ENCODE measurements around the gene IFT52. TPM values are rescaled to one million over a fixed set of nuclear protein-coding genes. Genes with fewer than 3 reads are reported as not detected.

The IFT52 gene
- total RNA-seq, 6 experiments from 2014 or later = 29.1 to 37.9 (median 35.2) TPM

DNA sequence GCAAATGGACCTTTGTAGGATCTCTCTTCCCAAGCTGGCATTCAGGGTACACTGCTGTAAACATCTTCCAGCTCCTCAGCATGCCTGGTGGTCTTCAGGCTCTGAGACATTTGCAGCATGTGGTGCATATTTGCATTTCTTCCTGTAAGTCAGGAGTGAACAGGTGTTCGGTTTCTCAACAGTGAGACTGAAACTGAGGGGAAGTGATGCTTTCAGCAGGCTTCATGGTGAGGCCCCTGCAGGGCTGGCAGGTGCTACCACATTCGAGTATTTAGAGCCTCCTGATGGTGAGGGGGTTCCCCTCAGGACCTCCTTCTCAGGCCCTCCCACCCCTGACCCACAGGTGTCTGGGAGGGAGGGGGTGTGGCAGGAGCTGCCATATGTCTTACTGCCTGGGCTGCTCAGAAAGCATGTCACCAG, 91.3 kb downstream of the IFT52 start:
- Mint-ChIP-seq H3K4me3 (no peak overlapping the region), H3K27me3 (ENCODE audit: insufficient read depth) (no peaks in the 10 kb centered on the region; the same call in 1 of the 2 replicates), H3K9me3 (no peaks in the 10 kb centered on the region), H3K27ac (no peak overlapping the region), H3K4me1 (ENCODE audit: low read depth) (peaks cover 9% of the 10 kb centered on the region), H3K36me3 (ENCODE audit: low read depth) (no peaks in the 10 kb centered on the region)
- TF ChIP-seq, protein P1, sequence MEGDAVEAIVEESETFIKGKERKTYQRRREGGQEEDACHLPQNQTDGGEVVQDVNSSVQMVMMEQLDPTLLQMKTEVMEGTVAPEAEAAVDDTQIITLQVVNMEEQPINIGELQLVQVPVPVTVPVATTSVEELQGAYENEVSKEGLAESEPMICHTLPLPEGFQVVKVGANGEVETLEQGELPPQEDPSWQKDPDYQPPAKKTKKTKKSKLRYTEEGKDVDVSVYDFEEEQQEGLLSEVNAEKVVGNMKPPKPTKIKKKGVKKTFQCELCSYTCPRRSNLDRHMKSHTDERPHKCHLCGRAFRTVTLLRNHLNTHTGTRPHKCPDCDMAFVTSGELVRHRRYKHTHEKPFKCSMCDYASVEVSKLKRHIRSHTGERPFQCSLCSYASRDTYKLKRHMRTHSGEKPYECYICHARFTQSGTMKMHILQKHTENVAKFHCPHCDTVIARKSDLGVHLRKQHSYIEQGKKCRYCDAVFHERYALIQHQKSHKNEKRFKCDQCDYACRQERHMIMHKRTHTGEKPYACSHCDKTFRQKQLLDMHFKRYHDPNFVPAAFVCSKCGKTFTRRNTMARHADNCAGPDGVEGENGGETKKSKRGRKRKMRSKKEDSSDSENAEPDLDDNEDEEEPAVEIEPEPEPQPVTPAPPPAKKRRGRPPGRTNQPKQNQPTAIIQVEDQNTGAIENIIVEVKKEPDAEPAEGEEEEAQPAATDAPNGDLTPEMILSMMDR (IDR thresholded peaks at IDR 0.05) = no peak
- DNase-seq = no peak

DNA sequence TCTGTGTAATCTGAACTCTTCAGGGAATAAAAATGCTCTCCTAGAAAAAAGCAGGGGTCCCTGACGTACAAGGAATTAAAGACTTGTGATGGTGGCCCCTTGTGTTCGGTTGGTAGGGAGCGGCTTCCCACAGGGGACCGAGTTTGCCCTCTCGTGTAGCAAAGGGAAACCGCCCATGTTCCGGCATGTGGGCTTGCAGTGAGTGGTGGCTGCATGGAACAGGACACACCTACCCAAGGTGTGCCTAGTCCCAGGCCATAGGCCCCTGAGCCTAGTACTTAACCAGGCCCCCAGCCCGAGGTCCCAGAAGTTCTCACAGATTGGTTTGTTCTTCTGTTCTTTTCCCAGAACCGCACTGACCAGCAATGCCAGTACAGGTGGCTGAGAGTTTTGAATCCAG, 91.7 kb downstream of the IFT52 start:
- Mint-ChIP-seq H3K27me3 (ENCODE audit: insufficient read depth) (no peaks in the 10 kb centered on the region; the same call in 1 of the 2 replicates), H3K27ac (no peak overlapping the region), H3K9me3 (no peaks in the 10 kb centered on the region)

DNA sequence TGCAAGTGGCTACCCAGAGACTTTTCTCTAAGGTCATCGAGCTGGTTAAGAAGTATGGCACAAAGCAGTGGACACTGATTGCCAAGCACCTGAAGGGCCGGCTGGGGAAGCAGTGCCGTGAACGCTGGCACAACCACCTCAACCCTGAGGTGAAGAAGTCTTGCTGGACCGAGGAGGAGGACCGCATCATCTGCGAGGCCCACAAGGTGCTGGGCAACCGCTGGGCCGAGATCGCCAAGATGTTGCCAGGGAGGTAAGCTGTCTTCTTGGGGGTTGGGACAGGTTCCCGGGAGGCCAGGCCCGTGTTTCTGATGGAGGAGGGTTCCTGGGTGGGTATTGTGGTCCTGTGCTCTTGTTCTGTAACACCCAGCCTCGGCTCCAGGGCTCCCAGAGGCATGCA, 96.1 kb downstream of the IFT52 start:
- no peaks in the 10 kb centered on the region for H3K4me1 Mint-ChIP-seq (ENCODE audit: low read depth)
- H3K36me3 Mint-ChIP-seq (ENCODE audit: low read depth) = no peaks in the 10 kb centered on the region
- DNase-seq = no peak
- TF ChIP-seq, protein P1 (IDR thresholded peaks at IDR 0.05) = no peak
- H3K9me3 Mint-ChIP-seq = no peaks in the 10 kb centered on the region
- H3K27me3 Mint-ChIP-seq (ENCODE audit: insufficient read depth) = no peaks in the 10 kb centered on the region; the same call in 1 of the 2 replicates
- no peak overlapping the region for H3K4me3 Mint-ChIP-seq
- no peak overlapping the region; the same call in 1 of the 2 replicates for H3K27ac Mint-ChIP-seq

More for the DNA sequence above, 91.7 kb downstream of the IFT52 start:
- no peaks in the 10 kb centered on the region for H3K36me3 Mint-ChIP-seq (ENCODE audit: low read depth)
- no peak for DNase-seq
- TF ChIP-seq, protein P1 (IDR thresholded peaks at IDR 0.05) = no peak
- H3K4me3 Mint-ChIP-seq = no peak overlapping the region
- peaks cover 6% of the 10 kb centered on the region; the same call in 1 of the 2 replicates for H3K4me1 Mint-ChIP-seq (ENCODE audit: low read depth)

DNA sequence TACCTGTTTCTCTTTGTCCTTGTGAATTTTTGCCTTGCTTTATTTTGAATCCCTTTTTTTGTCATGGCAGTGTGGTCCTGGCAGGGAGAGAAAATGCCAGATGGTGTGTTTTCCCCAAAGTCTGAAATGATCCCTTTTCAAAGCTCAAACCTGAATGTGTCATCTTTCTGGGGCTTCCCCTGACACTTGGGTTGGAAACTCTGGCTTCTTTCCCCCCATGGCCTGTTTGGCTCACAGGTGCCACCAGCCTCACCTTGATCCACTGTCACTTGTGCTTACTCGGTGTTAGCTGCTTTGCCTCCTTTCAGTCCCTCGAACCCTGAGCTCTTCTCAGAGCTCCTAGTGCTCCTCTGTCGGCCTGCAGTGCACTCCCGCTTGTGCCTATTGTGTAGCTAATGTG, 98.4 kb downstream of the IFT52 start:
- H3K27me3 Mint-ChIP-seq (ENCODE audit: insufficient read depth) = no peaks in the 10 kb centered on the region

DNA sequence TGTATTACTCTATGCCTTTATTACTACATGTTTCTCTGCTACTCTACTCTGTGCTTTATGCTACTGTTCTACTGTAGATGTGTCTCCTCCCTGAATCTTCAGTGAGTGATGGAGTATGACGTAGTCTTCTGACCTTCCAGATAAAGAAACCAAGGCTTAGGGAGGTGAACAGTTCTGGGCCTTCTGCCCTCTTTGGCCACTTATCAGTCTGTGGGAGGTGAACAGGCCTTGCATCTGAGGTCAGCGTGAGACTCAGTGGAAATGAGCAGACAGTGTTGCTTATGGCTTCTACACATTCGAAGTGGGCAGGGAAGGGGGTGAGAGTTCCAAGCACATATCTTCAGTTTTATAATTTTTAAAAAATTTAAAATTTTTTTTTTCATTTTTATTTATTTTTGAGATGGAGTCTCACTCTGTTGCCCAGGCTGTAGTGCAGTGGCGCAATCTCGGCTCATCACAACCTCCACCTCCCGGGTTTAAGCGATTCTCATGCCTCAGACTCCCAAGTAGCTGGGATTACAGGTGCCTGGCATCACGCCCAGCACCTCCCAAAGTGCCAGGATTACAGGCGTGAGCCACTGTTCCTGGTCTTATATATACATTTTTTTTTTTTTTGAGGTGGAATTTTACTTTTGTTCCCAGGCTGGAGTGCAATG, 100.3 kb downstream of the IFT52 start:
- no peaks in the 10 kb centered on the region for H3K9me3 Mint-ChIP-seq
- H3K27ac Mint-ChIP-seq = no peak overlapping the region
- no peak overlapping the region for H3K4me3 Mint-ChIP-seq
- TF ChIP-seq, protein P1 (IDR thresholded peaks at IDR 0.05) = no peak
- no peak for DNase-seq
- H3K27me3 Mint-ChIP-seq (ENCODE audit: insufficient read depth) = no peaks in the 10 kb centered on the region
- H3K36me3 Mint-ChIP-seq (ENCODE audit: low read depth) = no peaks in the 10 kb centered on the region
- no peaks in the 10 kb centered on the region for H3K4me1 Mint-ChIP-seq (ENCODE audit: low read depth)

More for the DNA sequence above, 98.4 kb downstream of the IFT52 start:
- H3K9me3 Mint-ChIP-seq = no peaks in the 10 kb centered on the region
- no peak overlapping the region for H3K4me3 Mint-ChIP-seq
- H3K4me1 Mint-ChIP-seq (ENCODE audit: low read depth) = no peaks in the 10 kb centered on the region
- no peak for DNase-seq
- H3K36me3 Mint-ChIP-seq (ENCODE audit: low read depth) = no peaks in the 10 kb centered on the region
- TF ChIP-seq, protein P1 (IDR thresholded peaks at IDR 0.05) = no peak
- no peak overlapping the region for H3K27ac Mint-ChIP-seq

All from HFFc6 (cell line).